Neutrophil (primary cell): Measurements from ENCODE around the gene COL4A4.

ENCODE experiments used
- H3K27ac ChIP-seq: fragments of 200-600 bp; sonication (generic); 2 replicates; pipeline ENCODE4 v1.5.1; 2016; ENCODE audit warnings: mild to moderate bottlenecking, moderate library complexity
- H3K27me3 ChIP-seq: fragments of 200-600 bp; sonication (generic); 2 replicates; pipeline ENCODE4 v1.6.0; 2016; ENCODE audit warnings: mild to moderate bottlenecking
- H3K36me3 ChIP-seq: fragments of 200-600 bp; sonication (generic); 2 replicates; pipeline ENCODE4 v1.5.1; 2017
- H3K4me1 ChIP-seq, 2 experiments: fragments of 200-600 bp in 1 of 2; sonication (generic) in 1 of 2; 1 replicate in 1 of 2; 2 replicates in 1 of 2; pipeline versions ENCODE4 v1.5.1 to v1.6.1; 2013 to 2016; ENCODE audit warnings: low read depth in 1 of 2, low read length in 1 of 2, mild to moderate bottlenecking in 1 of 2, moderate library complexity in 1 of 2; ENCODE audit not compliant: control insufficient read depth in 1 of 2, insufficient read depth in 1 of 2
- H3K4me3 ChIP-seq, 2 experiments: fragments of 200-600 bp in 1 of 2; sonication (generic) in 1 of 2; 1 replicate in 1 of 2; 2 replicates in 1 of 2; pipeline ENCODE4 v1.5.1; 2013 to 2016; ENCODE audit warnings: low read depth in 1 of 2, low read length in 1 of 2, mild to moderate bottlenecking in 1 of 2, moderate library complexity in 1 of 2
- H3K9me3 ChIP-seq: fragments of 200-600 bp; sonication (generic); 2 replicates; pipeline ENCODE4 v1.5.1; 2016
- CTCF ChIP-seq: fragments of 200-600 bp; sonication (generic); IDR thresholded peaks from 2 replicates; pipeline ENCODE4 v1.5.1; 2016; ENCODE audit warnings: antibody characterized with exemption

COL4A4 gene

GRCh38 chr2:227006189-227006897, 157.7 kb downstream of the COL4A4 start:
- no peak for TF ChIP-seq CTCF
- Histone ChIP-seq H3K27me3 (no peaks in the 10 kb centered on the region), H3K4me1 (no peaks in the 10 kb centered on the region), H3K4me3 (no peak overlapping the region), H3K36me3 (no peaks in the 10 kb centered on the region), H3K9me3 (no peaks in the 10 kb centered on the region), H3K27ac (no peak overlapping the region)

DNA sequence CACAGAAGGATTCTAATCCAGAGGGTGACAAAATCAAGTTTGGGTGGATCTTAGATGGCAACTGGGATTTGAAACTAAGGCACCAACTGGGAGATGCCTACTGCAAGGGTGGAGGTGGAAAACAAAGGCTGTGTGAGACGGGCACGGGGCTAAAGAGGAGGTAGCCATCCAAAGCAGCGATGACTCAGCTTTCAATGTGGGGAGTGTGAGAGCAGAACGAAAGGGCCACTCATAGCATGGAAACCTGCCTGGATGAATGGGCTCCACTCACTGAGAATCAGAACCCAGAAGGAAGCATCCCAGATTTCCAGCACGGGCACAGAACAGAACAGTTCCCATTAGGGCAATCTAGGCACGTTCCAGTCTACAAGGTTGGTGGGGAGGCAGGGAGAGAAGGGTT, 159.5 kb downstream of the COL4A4 start:
- no peak for TF ChIP-seq CTCF
- Histone ChIP-seq H3K27ac (no peak overlapping the region), H3K9me3 (no peaks in the 10 kb centered on the region), H3K4me1 (no peaks in the 10 kb centered on the region), H3K27me3 (no peaks in the 10 kb centered on the region), H3K4me3 (no peak overlapping the region), H3K36me3 (no peaks in the 10 kb centered on the region)

GRCh38 chr2:227000123-227000522, 163.9 kb downstream of the COL4A4 start:
- Histone ChIP-seq H3K27ac (no peak overlapping the region), H3K36me3 (peaks cover 10% of the 10 kb centered on the region), H3K4me1 (no peaks in the 10 kb centered on the region), H3K4me3 (no peak overlapping the region), H3K27me3 (no peaks in the 10 kb centered on the region), H3K9me3 (no peaks in the 10 kb centered on the region)
- no peak for TF ChIP-seq CTCF

DNA sequence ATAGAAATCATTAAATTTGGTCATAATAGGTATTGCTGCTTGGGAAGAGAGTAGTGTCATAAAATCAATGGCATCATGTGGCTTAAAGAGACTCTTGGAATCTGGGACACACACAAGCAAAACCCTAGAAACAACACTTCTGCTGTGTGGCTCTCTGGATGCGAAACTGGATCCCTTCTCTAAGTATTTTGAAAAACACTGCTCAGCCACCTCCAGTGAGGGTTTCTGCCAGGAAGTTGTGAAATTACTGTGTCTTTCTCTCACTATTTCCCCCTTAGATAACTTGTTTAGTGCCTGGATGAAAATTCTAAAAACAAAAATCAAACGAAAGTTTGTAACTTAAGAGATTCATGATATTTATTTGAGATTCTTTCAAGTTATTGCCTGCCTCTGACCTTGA, 164.3 kb downstream of the COL4A4 start:
- Histone ChIP-seq H3K27me3 (no peaks in the 10 kb centered on the region), H3K4me3 (no peak overlapping the region), H3K9me3 (no peaks in the 10 kb centered on the region), H3K4me1 (no peaks in the 10 kb centered on the region), H3K27ac (no peak overlapping the region), H3K36me3 (peaks cover 10% of the 10 kb centered on the region)
- no peak for TF ChIP-seq CTCF

GRCh38 chr2:226995625-226996041, 168.4 kb downstream of the COL4A4 start:
- TF ChIP-seq CTCF = no peak
- H3K36me3 ChIP-seq = peaks cover 10% of the 10 kb centered on the region
- H3K4me3 ChIP-seq = no peak overlapping the region
- H3K4me1 ChIP-seq = no peaks in the 10 kb centered on the region
- H3K27ac ChIP-seq = no peak overlapping the region
- no peaks in the 10 kb centered on the region for H3K27me3 ChIP-seq
- no peaks in the 10 kb centered on the region for H3K9me3 ChIP-seq

GRCh38 chr2:226994775-226995174, 169.2 kb downstream of the COL4A4 start:
- Histone ChIP-seq H3K9me3 (no peaks in the 10 kb centered on the region), H3K36me3 (peaks cover 10% of the 10 kb centered on the region), H3K4me3 (no peak overlapping the region), H3K4me1 (no peaks in the 10 kb centered on the region), H3K27me3 (no peaks in the 10 kb centered on the region), H3K27ac (no peak overlapping the region)
- TF ChIP-seq CTCF = no peak
